Central memory CD4-positive, alpha-beta T cell (primary cell): ENCODE results near the gene INSIG1.

Source experiments
- DNase-seq: peaks from one replicate; pipeline ENCODE4 v3.0.0; 2022

The INSIG1 gene

GRCh38 chr7:155305231-155305904, 7.7 kb downstream of the INSIG1 start:
- DNase-seq = no peak

GRCh38 chr7:155306673-155307470, 9.2 kb downstream of the INSIG1 start:
- DNase-seq = no peak

GRCh38 chr7:155308330-155309020, 10.8 kb downstream of the INSIG1 start:
- no peak for DNase-seq

GRCh38 chr7:155309021-155309338, 11.3 kb downstream of the INSIG1 start:
- DNase-seq = no peak

- no peak for DNase-seq
These were observed 12.9 kb downstream of the INSIG1 start for GRCh38 chr7:155310425-155311114.

GRCh38 chr7:155311826-155312537, 14.3 kb downstream of the INSIG1 start:
- no peak for DNase-seq

- DNase-seq = no peak
These were observed 15.0 kb downstream of the INSIG1 start for GRCh38 chr7:155312633-155313032.

GRCh38 chr7:155313096-155313495, 15.4 kb downstream of the INSIG1 start:
- DNase-seq = no peak

GRCh38 chr7:155315977-155316376, 18.3 kb downstream of the INSIG1 start:
- no peak for DNase-seq

- DNase-seq = no peak
These were observed 18.9 kb downstream of the INSIG1 start for GRCh38 chr7:155316427-155317113.

- DNase-seq = no peak
These were observed 19.4 kb downstream of the INSIG1 start for GRCh38 chr7:155317114-155317434.

- DNase-seq = no peak
These were observed 20.6 kb downstream of the INSIG1 start for GRCh38 chr7:155318245-155318644.

- no peak for DNase-seq
These were observed 24.9 kb downstream of the INSIG1 start for GRCh38 chr7:155322530-155322929.

GRCh38 chr7:155323001-155323638, 25.4 kb downstream of the INSIG1 start:
- no peak for DNase-seq

- DNase-seq = no peak
These were observed 26.6 kb downstream of the INSIG1 start for GRCh38 chr7:155324012-155324917.

- no peak for DNase-seq
These were observed 27.2 kb downstream of the INSIG1 start for GRCh38 chr7:155324918-155325235.

- no peak for DNase-seq
These were observed 28.7 kb downstream of the INSIG1 start for GRCh38 chr7:155326385-155326784.

- DNase-seq = no peak
These were observed 30.1 kb downstream of the INSIG1 start for GRCh38 chr7:155327590-155328320.

GRCh38 chr7:155329225-155329624, 31.5 kb downstream of the INSIG1 start:
- DNase-seq = no peak

GRCh38 chr7:155331396-155331795, 33.7 kb downstream of the INSIG1 start:
- no peak for DNase-seq
